ENCODE data around the gene PPP1R14D.

Gene PPP1R14D

DNA sequence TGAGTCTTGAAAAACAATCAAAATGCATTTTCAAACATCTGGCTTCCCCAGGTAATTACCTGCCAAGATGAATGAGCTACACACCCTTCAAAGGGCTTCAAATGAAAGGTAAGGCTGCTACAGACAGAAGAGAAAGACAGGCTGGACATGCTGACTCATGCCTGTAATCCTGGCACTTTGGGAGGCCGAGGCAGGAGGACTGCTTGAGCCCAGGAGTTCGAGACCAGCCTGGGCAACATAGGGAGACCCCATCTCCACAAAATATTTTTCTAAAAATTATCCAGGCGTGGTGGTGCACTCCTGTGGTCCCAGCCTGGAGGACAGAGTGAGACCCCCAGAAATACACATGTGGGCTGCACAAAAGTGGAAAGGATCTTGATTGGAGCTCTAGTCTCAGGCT, 36.1 kb downstream of the PPP1R14D start:
- Histone ChIP-seq H3K27ac (no peak overlapping the region), H3K4me3 (no peak overlapping the region)

DNA sequence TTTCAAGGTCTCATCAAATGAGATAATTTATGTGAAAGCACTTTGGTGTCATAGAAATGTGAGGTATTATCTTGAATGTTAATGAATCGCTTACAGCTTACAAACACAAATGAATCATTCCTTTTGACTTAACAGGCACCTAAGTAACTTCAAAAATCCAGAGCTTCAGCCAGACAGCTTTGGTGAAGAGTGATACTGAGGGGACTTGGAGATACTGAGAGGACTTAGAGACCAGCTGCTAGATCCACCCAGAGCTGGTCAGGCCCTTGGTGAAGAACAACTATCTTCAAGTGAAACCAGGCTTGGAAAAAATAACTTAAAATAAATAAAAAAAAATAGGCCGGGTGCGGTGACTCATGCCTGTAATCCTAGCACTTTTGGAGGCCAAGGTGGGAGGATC, 37.8 kb downstream of the PPP1R14D start:
- Histone ChIP-seq H3K27ac (no peak overlapping the region), H3K4me3 (no peak overlapping the region)

- H3K4me3 ChIP-seq, result no peak overlapping the region
- no peak overlapping the region for H3K27ac ChIP-seq
Measured at GRCh38 chr15:40789999-40790398, 38.5 kb downstream of the PPP1R14D start.

- Histone ChIP-seq H3K4me3 (no peak overlapping the region), H3K27ac (peak overlapping the region in 6 of 21 experiments; percentile 0 to 58 (median 29))
Measured at GRCh38 chr15:40789119-40789518, 39.4 kb downstream of the PPP1R14D start.

GRCh38 chr15:40787991-40788390, 40.5 kb downstream of the PPP1R14D start:
- H3K27ac ChIP-seq, result peak overlapping the region in 17 of 21 experiments; percentile 6 to 74 (median 48)
- no peak overlapping the region for H3K4me3 ChIP-seq

- Histone ChIP-seq H3K27ac (peak overlapping the region in 15 of 21 experiments; percentile 6 to 74 (median 54)), H3K4me3 (no peak overlapping the region)
Measured at GRCh38 chr15:40787344-40787841, 41.1 kb downstream of the PPP1R14D start.

- H3K27ac ChIP-seq, result peak overlapping the region in 13 of 21 experiments; percentile 4 to 74 (median 28)
Measured at GRCh38 chr15:40785814-40786213, 42.7 kb downstream of the PPP1R14D start.

DNA sequence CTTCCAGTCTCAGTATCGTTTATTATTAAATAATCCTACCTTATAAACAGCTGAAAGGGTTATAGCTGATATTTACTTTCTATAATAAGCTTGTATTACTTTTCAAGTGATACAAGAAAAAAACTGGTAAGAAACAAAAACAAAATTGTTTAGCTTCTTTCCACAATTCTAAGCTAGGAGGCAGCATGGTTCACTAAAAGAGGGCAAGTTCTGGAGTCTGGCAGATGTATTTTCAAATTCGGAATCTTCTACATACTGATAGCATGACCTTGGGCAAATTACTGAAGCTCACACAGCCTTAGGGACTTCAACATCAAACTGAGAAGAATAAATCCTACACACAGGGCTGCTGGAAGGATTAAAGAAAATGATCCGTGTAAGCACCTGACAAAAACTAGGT, 43.3 kb downstream of the PPP1R14D start:
- no peak overlapping the region for H3K4me3 ChIP-seq
- H3K27ac ChIP-seq, result peak overlapping the region in 8 of 21 experiments; percentile 4 to 54 (median 23)

More at GRCh38 chr15:40785814-40786213, 42.7 kb downstream of the PPP1R14D start:
- H3K4me3 ChIP-seq, result no peak overlapping the region

DNA sequence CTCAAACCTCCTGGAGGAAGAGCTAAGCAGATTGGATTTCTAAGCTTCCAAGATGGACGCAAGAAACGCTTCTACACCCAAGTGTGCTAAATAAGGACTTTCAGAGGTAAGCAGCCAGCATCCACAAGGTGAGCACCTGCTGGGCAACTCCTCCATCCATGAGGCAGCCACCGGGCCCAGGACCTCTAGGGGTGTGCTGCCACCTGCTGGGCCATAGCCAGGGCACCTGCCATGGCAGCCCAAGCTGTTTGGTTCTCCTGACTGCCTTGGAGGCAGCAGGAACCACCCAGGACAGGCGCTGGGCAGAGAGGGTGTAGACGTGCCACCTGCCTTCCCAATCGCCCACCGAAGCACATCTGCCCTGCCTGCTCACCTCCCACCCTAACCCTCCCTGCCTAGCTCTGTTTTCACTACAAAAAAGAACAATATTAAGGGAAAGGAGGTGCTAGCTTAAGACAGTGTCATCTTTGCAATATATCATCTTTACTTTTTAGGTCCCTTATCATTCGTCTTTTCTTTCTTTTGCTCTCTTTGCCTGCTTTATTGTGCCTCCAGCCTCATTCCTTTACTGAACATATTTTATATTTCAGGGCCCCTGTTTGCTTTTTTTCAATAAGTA, 45.8 kb downstream of the PPP1R14D start:
- Histone ChIP-seq H3K27ac (no peak overlapping the region), H3K4me3 (no peak overlapping the region)

GRCh38 chr15:40776537-40777141, 51.9 kb downstream of the PPP1R14D start:
- Histone ChIP-seq H3K4me3 (no peak overlapping the region), H3K27ac (peak overlapping the region in 11 of 21 experiments; percentile 8 to 74 (median 60))

GRCh38 chr15:40775740-40776536, 52.6 kb downstream of the PPP1R14D start:
- H3K4me3 ChIP-seq, result no peak overlapping the region
- H3K27ac ChIP-seq, result peak overlapping the region in 10 of 21 experiments; percentile 8 to 74 (median 60)

GRCh38 chr15:40775007-40775406, 53.5 kb downstream of the PPP1R14D start:
- no peak overlapping the region for H3K4me3 ChIP-seq
- H3K27ac ChIP-seq, result no peak overlapping the region

- H3K27ac ChIP-seq, result no peak overlapping the region
- no peak overlapping the region for H3K4me3 ChIP-seq
Measured at GRCh38 chr15:40773902-40774301, 54.6 kb downstream of the PPP1R14D start.

GRCh38 chr15:40773496-40773895, 55.0 kb downstream of the PPP1R14D start:
- H3K4me3 ChIP-seq, result no peak overlapping the region
- H3K27ac ChIP-seq, result no peak overlapping the region

DNA sequence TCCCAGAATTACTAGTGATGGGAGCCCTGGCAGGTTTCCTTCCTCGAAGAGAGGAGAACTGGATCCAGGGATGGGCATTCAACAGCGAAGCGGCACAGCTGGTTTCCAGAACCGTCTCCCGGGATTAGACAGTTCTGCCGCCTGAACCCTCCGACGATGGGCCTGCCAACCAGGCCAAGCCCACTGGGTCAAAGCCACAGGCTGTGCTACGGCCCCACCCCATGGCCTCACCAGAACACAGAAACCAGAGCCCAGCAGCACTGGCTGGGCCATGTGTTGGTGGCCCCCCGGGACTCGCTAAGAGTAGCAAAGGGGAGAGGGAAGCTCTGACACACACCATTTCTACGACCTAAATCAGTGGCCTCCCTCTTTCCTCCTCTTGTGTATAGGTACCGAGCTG, 56.5 kb downstream of the PPP1R14D start:
- no peak overlapping the region for H3K4me3 ChIP-seq
- peak overlapping the region in 4 of 21 experiments; percentile 35 to 83 (median 60) for H3K27ac ChIP-seq

DNA sequence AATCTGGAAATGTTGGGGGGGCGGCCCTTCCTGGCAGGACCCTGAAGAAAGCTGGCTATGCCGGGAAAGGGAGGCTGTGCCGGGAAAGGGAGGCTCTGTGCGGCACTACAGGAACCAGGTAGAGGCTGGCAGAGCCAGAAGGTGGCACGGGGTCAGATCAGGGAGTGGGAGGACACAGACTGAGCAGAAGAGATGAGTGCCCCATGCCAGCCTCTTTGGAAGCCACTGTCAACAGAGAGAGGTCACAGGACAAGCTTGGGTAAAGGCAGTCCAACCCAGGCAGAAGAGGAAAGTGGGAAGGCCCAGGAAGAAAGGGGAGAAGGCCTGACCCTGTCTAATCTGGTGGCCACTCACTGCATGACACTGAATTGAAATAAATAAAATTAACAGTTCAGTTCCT, 57.3 kb downstream of the PPP1R14D start:
- Histone ChIP-seq H3K27ac (peak overlapping the region in 7 of 21 experiments; percentile 71 to 83 (median 75)), H3K4me3 (no peak overlapping the region)

DNA sequence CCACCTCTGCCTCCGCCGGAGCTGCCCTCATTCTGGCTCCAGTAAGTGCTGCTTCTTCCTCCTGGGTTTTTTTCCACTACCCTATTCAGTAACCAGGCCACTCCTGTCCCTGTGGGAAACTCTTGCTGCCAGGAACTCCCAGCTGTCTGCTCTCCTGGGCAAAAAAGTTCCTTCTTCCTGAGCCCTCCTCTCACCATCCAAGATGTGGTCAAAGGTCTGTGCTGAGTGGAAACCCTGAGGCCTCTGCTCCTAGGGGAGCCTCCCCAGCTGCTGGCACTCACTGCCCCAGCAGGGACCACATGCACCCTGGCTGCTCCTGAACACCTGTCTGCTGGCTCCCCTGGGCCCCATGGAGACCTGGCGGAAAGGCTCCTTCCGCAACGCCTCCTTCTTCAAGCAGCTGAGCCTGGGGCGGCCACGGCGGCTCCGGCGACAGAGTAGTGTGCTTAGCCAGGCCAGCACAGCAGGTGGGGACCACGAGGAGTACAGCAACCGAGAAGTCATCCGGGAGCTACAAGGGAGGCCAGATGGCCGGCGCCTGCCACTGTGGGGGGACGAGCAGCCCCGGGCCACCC, 58.3 kb downstream of the PPP1R14D start:
- Histone ChIP-seq H3K4me3 (peak overlapping the region in 2 of 7 experiments; percentile 0 to 17), H3K27ac (peak overlapping the region in 19 of 21 experiments; percentile 1 to 83 (median 71))

GRCh38 chr15:40769274-40770146, 59.0 kb downstream of the PPP1R14D start, which contains the start of gene C15orf62:
C15orf62 (plus strand) TSS chr15:40769980; CDS start chr15:40770496, 516 bp downstream.
- H3K4me3 ChIP-seq, result peak within 1 kb of the TSS in 2 of 7 experiments; percentile 5 to 17
- H3K27ac ChIP-seq, result peak within 1 kb of the TSS in 19 of 21 experiments; percentile 1 to 84 (median 71)

All from skin epidermis (tissue), 12 donors.